GM21360 (cell line): ENCODE results near the gene MYEOV.

ENCODE experiments used
- ATAC-seq: cut with Tn5 transposase; IDR thresholded peaks from one replicate; pipeline ENCODE4 v1.9.1; 2021; ENCODE audit warnings: mild to moderate bottlenecking, moderate library complexity; ENCODE audit not compliant: unreplicated experiment

The MYEOV gene

DNA sequence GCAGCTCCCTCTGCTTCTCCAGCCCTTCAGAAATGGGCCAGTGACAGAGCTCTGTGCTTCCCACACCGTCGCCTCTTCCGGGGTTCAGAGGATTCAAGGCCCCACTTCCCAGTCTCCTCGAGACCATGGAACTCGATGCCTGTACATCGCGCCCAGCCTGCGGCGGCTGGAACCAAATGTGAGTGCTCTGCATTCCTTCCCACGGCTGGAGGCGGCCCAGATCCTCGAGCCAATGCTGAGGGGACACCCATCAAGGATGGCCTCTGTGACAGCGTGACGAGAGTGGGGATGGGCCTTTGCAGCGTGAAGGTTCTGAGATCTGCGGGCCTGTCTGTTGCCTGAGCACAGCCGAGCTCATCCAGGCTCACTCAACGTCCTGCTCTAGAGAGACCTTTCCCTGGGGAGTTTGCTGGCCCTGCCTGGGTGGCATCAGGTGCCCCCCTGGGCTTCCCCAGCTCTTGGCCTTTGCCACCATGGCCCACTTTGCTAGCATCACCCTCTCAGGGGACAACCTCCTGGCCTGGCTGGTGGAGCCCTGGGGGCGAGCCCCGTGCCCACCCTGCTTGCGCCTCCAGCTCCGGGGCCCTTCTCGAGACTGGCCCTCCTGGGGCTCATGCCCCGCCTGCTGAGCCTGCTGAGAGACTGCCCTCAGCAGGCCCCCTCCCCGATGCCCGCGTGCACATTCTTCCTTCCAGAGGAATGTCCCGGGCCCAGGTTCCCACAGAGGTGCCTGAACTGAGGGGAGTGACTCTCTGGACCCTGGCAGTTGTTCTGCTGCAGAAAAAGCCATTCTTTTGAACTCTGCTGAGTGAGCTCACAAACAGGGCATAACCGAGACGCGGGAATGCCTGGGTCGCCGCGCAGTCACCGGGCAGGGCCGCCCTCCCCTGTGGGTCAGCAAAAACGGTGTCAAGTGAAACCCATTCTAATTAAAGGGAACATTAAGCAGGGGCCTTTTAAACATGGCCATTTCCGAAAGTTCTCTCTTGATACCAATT is 7.3 kb upstream of the MYEOV start:
- no peak for ATAC-seq

DNA sequence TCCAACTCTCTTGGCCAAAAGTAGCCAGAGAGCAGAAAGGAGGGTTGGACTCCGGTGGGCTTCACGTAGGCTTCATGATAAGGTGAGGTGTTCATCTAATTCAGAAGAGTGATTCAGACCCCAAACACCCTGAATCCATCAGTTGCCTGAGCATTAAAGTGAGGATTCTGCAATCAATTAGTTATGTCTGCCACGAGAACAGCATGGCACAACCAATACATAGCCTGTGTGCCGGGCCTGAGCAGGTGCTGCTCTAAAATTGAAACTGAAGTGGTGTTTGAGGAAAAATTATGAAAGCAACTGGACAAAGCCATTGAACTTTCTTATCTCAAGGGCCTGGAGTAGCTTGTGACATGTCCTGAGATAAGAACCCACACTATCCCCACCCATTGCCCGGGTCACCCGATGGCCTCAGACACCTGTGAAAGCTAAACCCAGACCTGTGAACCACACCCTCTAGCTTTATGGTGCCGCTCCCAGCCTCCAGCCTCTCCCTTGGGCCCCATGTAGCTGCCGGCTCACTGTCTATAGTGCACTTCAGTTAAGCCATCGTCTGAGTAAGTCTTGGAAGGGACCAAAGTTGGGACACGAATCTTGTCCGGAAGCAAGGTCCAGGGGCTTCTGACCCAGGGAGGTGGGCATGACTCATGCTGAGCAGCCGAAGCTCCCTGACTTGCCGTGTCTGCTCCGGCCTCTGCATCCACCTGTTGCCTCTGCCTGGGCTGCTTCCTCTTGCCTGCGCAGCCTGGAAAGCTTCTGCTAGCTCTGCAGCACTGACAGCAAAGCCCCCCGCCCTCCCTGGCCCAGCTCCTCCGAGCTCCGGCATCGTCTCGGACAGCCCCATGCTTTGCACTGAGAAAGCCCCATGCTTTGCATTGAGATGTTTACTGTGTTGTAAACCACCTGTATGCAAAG is 5.7 kb upstream of the MYEOV start:
- ATAC-seq, result no peak

DNA sequence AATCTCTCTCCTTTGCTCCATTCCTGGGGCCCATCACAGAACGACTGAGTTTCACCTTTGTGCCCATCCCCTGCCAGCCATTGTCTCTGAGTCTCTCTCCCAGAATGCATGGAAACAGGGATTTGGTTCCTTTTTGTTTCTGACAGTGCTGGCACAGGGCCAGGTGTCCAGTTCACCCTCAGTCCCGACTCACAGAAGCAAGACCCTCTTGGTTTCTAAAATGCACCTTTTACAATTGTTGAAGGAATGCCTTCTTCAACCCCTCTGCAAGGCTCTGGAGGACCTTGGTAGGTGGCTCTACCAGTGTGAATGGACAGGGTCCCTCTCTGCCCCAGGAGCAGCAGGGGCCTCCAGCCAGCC is 5.1 kb upstream of the MYEOV start:
- ATAC-seq, result no peak

DNA sequence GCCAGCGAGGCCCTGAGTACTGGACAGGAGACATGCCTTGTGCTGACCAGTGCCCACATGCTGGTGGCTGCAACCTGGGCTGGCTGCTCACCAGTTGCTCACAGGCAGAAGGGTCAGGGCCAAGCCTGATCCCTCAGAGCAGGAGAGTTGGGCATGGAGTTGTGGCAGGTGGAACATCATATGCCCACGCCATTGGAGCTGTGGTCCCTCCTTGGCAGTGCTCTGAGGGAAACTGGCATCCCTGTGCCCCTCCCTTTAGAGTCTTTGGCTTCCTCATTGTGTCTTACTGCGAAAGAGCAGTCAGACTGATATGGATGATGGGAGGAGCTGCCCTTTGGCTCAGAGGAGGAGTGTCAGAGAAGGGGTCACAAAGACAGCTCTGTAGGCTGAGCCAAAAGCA is 3.1 kb upstream of the MYEOV start:
- ATAC-seq, result no peak

DNA sequence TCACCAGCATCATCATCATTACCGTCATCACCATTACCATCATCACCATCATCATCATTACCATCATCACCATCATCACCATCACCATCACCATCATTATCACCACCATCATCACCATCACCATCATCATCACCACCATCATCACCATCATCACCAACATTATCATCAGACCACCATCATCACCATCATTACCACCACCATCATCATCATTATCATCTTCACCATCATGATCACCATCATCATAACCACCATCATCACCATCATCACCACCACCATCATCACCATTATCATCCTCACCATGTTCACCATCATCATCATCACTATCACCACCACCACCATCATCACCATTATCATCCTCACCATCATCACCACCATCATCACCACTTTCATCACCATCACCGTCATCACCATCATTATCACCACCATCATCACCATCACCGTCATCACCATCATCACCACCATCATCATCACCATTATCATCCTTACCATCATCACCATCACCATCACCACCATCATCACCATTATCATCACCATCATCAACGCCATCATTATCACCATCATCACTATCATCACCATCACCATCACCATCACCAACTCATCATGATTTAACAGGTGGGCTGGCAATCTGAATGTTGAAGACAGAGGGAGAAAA is 2.4 kb upstream of the MYEOV start:
- ATAC-seq, result no peak

DNA sequence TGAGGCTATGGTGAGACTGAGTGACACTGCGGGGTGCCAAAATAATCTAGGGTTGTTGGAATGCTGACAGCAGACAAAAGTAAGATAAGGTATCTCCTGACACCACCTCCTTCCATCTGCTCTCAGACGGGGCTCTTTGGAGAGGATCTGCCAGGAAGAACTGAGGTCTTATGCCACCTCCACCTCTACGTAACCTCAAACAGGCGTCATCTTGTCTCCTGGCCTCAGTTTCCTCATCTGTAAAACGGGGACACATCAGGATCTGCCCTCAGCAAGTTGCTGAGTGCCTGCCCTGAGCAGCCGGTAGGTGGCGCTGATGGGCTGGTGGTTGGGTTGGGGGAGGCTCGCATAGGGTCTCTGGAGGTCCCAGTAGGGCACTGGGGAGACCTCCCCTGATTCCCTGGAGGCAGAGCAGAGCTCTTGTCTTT is 1.7 kb upstream of the MYEOV start:
- no peak for ATAC-seq

DNA sequence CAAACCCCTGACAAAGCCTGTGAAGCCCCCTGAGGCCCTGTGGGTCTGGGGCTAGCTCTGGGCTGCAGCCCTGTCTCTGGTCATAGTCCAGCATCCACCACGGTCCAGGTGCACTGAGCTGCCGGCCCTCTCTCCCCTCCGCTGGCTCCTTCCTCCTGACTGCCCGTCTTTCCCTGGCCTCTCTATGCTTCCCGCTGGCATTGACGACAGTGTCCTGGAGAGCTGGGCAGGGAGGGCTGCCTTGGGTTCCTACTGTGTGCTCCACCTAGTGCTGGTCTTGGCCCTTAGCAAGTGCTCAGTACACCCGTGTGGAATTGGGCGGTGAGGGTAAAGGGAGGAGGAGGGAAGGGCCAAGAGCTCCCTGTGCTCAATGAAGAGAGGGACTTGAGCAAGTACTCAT is 868 bp upstream of the MYEOV start:
- ATAC-seq, result no peak

DNA sequence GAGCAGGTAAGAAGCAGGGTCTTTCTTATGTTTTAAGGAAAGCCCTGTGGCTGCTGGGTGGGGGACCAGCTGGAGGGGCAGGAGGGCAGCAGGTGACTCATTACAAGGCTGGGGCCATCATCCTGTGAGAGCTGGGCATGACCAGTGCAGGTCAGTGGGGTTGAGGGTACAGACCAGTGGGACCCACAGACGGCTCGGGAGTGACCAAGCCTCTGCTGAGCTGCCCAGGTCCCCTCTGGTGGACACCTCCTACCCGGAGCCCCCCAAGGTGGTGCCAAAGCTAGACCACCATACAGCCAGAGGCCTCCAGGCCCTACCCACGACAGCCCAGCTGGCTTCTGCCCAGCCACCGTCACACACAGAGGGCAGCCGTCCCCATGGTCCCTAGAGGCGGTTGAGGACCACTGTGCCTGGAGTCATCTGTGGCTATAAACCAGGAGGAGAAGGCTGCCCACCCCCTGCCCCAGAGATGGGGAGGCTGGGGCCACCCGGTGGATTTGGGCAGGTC is 670 bp downstream of the MYEOV start:
- no peak for ATAC-seq

DNA sequence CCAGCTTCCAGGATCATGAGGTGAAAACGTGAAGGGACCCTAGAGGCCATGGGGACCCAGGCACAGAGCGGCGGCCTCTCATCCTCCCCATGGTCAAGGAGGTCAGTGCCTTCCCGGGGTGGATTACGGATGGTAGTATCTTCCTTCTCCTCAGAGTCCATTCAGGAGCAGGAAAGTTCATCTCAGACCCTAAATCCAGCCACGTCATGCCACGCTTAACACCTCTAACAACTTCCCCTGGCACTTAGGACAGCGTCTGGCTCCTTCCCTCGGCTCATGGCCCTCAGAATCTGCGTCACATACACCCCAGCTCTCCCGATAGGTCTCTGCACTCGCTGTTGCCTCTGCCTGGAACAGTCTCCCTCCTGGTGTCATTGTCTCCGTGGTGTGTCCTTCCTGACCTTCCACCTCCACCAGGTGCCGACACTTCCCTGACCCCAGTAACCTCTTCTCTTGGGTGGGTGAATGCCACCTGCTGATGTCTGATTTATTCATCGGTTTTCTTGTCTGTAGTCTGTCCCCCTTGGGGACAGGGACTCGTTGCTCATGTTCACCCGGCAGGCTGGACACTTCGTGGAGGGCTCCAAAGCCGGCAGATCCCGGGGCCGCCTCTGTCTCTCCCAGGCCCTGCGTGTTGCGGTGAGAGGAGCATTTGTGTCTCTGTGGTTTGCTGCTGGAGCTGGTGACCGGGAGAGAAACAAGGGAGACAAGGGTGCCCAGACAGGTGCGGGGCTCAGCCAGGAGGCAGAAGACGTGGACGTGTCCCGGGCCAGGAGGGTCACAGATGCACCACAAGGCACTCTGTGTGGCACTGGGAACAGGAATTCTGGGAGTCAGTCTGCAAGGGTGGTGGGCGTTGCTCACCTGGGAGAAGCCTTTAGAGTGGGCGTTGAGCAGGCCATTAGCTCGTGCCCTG is 1.4 kb downstream of the MYEOV start:
- no peak for ATAC-seq

DNA sequence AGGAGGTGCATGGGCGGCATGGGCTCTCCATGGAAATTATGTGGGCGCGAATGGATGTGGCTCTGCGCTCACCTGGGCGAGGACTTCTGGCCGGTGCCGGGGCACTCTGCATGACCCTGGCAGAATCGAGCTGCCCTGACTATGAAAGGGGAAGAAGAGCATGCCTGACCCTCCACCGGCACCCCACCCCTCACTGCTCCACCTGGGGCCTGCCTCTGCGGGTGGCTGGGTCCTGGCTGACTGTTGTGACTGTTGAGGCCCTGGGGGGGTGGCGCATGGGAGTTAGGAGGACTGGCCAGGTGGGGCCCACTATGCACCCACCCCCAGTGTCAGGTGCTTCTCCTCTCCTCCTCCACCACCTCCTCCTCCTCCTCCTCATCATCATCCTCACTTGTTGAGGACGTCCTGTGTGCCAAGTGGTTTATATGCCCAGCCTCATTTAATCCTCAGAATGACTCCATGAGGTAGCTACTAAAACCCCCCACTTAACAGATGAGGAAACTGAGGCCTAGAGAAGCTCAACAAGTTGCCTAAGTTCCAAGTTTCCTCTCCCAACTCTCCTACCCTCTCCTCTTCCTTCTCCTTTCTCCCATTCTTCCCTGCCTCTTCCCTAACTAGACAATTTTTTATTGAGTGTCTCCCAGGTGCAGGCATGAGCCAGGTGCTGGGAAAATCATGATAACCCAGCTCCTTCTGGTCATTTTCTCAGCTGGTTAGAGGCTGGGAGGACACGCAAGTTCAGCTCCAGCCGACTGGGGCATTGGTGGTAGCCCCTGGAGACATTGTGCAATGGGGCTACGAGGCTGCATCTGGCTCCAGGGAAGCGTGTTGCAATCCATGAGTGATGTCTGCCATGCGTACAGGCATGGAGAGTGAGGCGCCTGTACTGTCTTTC is 2.3 kb downstream of the MYEOV start:
- ATAC-seq, result no peak

DNA sequence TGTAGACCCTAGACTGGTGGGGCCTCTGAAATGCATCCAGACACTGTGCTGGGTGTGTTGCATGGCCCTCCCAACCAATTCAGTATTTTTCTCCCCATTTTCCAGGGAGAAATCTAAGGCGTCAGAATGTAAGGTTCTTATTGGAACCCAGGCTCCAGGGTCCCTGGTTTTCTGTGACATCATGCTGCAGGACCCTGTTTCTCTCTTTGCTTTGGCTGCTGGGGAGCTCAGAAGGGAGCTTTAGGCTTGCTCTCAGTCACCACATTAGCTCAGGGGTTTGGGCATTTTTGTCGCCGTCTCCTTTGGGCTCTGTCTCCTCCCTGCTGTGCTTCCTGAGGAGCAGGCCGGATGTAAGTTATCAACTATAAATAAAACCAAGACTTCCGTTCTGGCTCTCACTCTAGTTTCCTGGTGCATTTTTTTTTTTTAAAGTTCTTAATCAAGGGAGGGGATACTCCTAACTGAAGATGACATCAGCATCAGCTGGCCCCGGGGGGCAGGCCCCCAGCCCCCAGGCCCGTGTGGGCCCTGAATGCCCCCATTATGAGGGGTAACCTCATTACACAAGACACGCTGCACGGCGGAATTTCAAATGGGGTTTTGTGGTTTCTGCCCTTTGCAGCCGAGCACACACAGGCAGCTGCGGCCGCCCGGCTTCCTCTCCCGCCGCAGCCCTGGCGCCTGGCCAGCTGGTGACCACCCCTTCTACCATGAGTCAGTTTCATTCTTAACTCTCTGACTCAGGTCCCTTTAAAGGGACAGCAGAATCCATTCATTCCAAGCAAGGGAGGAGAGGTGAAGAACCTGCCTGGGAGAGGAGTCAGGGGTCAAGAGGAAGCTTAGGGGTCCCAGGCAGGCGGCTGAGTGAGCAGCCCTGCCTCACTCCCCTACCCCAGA is 3.2 kb downstream of the MYEOV start:
- ATAC-seq, result peak; percentile 40

DNA sequence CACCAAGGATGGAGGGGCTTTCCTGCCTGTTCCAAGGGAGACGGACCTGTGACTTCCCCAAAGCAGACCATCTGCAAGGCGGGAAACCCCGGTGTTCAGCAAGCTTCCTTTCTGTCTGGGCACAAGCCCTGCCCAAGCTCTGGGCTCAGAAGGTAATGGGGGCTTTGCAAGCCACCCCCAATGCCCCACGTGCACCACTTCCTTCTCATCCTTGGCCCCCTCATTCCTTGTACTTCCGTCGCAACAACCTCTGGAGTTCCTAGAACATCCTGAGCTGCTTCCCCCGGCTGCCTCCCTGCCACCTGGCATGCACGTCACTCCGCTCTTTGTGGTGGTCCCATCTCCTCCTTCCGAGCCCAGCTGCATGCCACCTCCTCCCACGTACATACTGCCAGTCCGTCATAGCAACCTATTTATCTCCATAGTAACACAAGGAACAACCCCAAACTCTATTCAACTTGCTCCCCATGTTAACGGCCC is 3.9 kb downstream of the MYEOV start:
- ATAC-seq, result peak; percentile 19

DNA sequence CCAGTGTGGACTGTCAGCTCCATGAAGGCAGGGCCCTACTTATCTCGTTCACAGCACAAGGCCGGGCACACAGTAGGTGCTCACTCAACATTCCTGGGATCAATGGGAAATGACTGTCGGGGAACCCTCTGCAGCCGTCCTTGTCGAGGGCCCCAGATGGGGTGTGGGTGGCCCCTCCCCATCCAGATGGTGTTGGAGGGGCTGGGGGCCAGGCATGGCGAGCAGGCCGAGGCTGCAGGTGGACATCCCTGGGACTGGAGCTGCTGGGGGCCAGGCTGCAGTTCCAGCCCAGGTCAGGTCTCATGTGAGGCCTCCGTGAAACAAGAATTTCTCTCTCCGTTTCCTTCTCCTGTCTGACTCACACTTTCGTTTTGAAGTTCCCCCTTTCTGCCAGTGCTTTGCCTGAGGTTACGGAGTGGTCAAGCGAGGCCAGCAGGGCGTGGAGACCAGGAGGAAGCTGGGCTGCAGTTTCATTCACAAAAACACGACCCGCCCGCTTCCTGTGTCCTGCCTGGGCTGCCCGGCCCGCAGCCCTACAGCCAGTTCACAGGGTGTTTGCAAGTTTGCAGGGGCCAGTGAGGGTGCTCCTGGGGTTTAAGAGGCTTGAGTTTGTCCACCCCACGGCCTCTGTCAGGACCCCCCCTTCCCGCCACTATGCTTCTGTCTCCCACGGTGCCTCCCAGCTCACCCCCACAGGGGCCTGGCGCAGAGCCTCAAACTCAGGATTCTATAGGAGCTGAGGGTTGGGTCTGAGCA is 4.5 kb downstream of the MYEOV start:
- ATAC-seq, result peak; percentile 29

DNA sequence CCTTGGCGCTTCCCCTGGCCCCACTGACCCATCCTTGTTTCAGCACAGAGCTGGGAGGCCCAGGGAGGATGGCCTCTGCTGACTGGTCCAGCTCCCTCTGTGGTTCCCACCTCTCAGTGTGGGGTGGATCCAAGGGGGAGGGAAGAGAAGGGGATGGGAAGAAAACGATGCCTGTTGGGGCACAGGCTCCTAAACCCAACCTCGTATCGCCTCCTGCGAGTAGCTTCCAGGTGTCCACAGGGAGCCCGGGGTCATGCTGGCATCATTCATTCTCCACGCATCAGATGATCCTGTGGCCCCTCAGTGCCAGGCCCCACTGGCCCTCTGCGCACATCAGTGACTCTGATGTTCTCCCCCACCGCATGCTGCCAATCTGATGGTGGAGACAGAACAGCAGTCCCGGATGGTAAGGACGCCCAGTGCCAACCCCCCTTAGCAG is 5.1 kb downstream of the MYEOV start:
- no peak for ATAC-seq

DNA sequence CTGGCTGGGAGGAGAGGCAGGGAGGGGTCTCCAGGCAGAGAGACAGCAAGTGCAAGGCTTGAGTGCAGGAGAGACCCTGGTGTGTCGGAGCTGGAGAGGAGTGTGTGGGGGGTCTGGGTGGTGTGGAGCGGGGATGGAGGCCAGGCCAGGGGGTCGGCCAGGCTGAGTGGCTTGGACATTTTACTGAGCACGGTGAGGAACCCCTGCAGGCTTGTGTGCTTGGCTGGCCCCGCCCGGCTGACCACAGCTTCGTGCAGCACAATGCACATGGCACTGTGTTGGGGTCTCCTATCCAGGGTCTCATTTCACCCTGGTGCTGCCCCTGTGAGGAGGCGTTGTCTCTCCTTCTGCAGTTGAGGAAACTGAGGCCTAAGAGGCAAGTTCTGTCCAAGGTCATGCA is 5.6 kb downstream of the MYEOV start:
- no peak for ATAC-seq

DNA sequence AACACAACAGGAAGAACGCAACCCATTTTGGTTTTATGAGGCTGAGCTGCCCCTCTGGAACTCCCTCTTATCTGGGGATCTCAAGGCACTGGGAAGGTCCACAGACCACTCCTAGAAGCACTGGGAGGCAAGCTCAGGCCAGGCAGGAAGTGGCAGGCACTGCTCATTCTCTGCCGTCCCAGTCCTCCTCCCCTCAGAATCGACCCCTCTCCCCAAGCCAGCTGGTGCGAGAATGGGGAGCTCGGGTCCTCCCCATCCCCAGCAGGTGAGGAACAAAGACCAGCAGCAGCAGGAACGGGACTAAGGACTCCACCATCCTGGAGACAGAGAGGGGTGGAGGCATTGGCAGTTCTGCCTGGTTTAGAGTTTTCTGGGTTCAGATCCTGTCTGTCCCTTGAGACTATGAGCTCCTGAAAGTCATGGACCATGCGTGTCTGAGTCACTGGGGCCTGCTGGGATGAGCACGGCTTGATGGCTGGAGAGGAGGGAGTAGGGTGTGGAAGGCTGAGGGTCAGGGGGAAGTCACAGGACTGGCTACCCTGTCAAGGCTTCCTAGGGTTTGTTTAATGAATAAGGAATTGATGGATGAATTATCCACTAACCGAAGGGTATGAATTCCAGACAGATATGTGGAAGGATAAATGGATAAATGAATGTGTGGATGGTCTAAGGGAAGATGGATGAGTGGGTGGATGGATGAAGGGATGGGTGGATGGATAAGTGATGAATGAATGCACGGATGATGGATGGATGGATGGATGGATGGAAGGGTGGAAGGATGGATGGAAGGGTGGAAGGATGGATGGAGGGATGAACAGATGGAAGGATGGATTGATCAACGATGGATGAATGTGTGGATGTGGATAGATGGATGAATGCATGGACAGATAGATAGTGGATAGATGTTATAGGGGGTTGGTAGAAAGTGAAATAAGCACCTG is 6.4 kb downstream of the MYEOV start:
- no peak for ATAC-seq
